NK-92 treated with Interleukin-12 subunit alpha and Interleukin-12 subunit beta, amount 100 ng/mL, for 24 hours (cell line): ENCODE measurements around the gene ANKRD18B.
"Not testable (repeated sequence)": the region's sequence is repeated elsewhere in the genome, so short reads cannot be mapped to it uniquely, and the experiment has no call there.

ENCODE experiments used
- DNase-seq: peaks from one replicate; lab custom pipeline; 2025; lab: John Stamatoyannopoulos, UW

The ANKRD18B gene

GRCh38 chr9:33612410-33612809 lies 88.4 kb downstream of the ANKRD18B start:
- not testable (repeated sequence) for DNase-seq

- no peak for DNase-seq
Observed at GRCh38 chr9:33614001-33614687, 90.1 kb downstream of the ANKRD18B start.

- DNase-seq, result not testable (repeated sequence)
Observed at GRCh38 chr9:33618370-33618769, 94.3 kb downstream of the ANKRD18B start.

- no peak for DNase-seq
Observed at GRCh38 chr9:33619666-33620404, 95.8 kb downstream of the ANKRD18B start.

GRCh38 chr9:33620738-33621439 lies 96.8 kb downstream of the ANKRD18B start:
- no peak for DNase-seq
